ENCODE measurements around the gene VIPR1.
"Not testable (repeated sequence)": the region's sequence is repeated elsewhere in the genome, so short reads cannot be mapped to it uniquely, and the experiment has no call there.

VIPR1 gene

DNA sequence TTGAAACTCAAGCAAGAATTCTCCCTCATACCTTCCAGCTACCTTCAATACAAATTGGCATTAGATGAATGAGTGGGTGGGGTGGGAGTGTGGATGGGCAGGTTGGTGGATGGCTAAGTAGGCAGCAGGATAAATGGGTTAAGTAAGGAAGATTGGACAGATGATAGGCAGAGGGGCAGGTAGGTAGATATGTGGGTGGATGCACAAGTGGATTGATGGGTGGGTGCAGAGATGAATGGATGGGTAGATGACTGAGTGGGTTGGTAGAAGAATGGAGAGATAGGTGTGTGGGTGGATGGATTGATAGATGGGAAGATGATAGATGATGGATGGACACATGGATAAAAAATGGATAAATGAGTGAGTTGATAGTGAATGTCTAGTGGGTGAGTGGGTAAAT is 27.6 kb downstream of the VIPR1 start:
- in situ Hi-C loops (cut with MboI; ENCODE audit: low sequenced_read_pairs): loop anchor here (25.0 kb wide), 1 partner anchor 293 kb away; no protein-coding TSS in a partner anchor

DNA sequence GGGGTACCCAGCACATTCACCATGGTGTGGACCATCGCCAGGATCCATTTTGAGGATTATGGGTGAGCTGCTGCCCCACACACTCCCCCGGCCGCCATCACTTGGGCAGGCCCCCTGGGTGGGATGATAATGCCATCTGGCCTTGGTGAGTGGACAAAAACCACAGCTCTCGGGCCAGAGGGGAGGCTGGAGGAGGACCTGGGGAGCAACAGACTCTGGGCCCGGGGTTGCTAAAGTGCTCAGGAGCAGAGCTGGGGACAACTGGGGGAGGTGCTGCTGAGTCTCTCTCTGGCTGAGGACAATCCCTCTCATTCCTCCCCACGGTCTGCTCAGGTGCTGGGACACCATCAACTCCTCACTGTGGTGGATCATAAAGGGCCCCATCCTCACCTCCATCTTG is 29.0 kb downstream of the VIPR1 start:
- in situ Hi-C loops (cut with MboI; ENCODE audit: low sequenced_read_pairs): loop anchor here (25.0 kb wide), 1 partner anchor 294 kb away; no protein-coding TSS in a partner anchor

- in situ Hi-C loops (cut with MboI; ENCODE audit: low sequenced_read_pairs): loop anchor here (25.0 kb wide), 1 partner anchor 295 kb away; no protein-coding TSS in a partner anchor
Observed at GRCh38 chr3:42532229-42532628, 29.8 kb downstream of the VIPR1 start.

DNA sequence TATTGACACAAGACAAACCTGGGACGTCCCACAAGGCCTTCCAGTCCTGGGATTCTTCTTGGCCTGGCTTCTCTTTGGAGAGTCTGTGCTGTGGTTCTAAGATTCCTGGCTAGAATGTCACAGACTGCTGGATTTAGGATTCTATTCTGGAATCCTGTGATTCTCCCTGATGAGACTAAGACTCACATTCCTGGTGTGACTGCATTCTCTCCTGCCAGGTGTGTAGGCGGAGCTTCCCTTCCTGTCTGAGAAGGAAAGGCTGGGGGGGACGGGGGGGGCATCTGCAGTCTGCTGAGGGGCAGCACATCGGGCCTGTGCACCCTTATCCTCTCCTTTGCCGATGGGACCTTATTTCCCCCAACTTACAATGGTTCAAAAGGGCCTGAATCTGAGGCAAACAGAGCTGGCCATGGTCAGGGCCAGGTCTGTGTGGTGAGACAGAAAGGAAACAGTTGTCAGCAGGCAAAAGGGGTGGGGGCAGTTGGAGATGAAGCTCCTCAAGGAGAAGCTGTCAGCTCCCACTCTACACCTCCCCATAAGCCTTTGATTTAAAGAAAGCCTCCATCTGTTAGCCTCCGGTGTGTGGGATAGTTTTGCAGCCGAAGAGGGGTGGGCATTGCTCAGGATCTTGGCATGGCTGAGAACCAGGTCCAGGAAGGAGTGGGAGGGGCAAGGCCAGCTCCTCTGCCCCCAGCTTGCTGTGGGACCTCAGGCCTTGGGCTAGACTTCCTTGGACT is 30.9 kb downstream of the VIPR1 start:
- in situ Hi-C loops (cut with MboI; ENCODE audit: low sequenced_read_pairs): loop anchor here (25.0 kb wide), 1 partner anchor 296 kb away; no protein-coding TSS in a partner anchor

DNA sequence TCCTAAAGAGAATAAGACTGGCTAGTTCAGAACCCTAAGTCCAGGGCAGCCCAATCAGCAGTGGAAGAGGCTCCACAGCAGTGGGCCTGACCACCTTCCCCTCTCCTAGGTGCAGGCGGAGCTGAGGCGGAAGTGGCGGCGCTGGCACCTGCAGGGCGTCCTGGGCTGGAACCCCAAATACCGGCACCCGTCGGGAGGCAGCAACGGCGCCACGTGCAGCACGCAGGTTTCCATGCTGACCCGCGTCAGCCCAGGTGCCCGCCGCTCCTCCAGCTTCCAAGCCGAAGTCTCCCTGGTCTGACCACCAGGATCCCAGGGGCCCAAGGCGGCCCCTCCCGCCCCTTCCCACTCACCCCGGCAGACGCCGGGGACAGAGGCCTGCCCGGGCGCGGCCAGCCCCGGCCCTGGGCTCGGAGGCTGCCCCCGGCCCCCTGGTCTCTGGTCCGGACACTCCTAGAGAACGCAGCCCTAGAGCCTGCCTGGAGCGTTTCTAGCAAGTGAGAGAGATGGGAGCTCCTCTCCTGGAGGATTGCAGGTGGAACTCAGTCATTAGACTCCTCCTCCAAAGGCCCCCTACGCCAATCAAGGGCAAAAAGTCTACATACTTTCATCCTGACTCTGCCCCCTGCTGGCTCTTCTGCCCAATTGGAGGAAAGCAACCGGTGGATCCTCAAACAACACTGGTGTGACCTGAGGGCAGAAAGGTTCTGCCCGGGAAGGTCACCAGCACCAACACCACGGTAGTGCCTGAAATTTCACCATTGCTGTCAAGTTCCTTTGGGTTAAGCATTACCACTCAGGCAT is 33.7 kb downstream of the VIPR1 start:
- in situ Hi-C loops (cut with MboI; ENCODE audit: low sequenced_read_pairs): loop anchor here (25.0 kb wide), 1 partner anchor 299 kb away; no protein-coding TSS in a partner anchor

GRCh38 chr3:42537350-42537749 is 34.9 kb downstream of the VIPR1 start:
- in situ Hi-C loops (cut with MboI; ENCODE audit: low sequenced_read_pairs): loop anchor here (25.0 kb wide), 1 partner anchor 300 kb away; no protein-coding TSS in a partner anchor

DNA sequence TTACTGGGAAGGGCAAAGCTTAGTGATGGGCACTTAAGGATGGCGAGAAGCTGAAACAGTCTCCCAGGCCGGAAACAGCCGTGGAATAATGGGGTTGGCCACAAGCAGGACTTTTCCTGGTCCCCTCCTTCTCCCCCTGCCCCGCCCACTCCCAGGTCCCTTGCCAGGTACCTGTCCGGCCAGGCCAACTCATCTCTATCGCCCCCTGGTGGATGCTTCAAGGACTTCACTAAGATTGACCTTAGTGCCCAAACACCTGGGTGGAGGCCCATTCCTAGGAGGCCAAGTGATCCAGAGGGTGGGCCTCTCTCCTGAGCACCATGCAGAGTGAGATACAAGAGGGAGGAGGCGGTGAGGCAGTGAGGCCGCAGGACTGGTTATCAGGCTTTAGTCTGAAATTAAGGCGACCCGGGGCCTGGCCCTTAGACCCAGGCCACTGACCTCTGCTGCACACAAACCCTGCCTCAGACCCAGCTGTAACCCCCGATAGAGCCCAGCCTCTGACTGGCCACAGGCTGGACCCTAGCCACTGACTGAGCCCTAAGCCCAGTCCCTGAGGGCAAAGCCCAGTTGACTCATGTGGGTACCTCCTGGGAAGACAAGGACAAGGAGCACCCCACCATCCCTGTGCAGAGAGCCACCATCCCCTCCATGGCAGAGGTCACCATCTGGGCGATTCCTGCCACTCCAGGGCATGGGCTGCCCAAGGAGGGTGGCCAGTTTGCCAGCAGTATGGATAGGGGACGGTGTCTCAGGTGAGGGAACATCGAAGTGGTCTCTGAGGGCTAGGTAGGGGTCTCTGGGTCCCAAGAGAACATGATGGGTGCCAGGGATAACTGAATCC is 37.6 kb downstream of the VIPR1 start:
- in situ Hi-C loops (cut with MboI; ENCODE audit: low sequenced_read_pairs): loop anchor here (25.0 kb wide), 1 partner anchor 303 kb away; no protein-coding TSS in a partner anchor

GRCh38 chr3:42541079-42541478 is 38.6 kb downstream of the VIPR1 start:
- in situ Hi-C loops (cut with MboI; ENCODE audit: low sequenced_read_pairs): loop anchor here (25.0 kb wide), 1 partner anchor 304 kb away; no protein-coding TSS in a partner anchor

DNA sequence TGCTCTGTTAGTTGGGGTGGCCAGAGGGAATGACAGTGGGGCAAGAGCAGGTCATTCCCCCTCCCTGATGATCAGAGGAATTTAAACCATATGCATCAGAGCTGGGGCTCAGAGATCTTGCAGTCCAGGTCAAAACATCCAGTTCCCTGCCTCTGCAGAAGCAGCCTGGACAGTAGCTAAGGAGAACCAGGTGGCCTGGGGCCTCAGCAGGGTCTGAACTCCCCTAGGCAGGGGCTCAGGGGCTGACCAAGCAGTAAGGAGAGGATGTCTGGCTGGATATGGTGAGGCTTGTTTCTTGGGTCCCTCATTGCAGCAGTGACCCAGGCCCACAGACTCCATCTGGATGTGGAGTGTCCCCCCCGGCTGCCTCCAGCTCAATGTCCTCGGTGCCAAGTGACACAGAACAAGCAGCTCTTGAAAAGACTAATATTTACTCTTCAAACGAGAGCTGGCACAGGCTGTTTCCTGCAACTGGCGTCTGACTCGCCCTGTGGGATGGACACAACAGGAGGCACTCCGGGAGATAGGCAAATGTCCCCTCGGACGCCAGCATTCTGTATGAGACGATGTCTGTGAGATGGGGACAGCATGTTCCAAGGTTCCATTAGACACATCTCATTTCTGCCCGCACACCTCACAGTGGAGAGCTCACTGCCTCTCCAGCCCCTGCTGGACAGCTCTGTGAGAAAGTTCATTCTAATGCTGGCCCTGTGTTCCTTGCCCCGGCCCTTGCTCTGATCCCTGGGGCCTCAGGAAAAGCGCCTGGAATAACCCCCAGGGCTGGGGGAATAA is 42.2 kb downstream of the VIPR1 start:
- in situ Hi-C loops (cut with MboI; ENCODE audit: low sequenced_read_pairs): loop anchor here (25.0 kb wide), 1 partner anchor 307 kb away; no protein-coding TSS in a partner anchor

DNA sequence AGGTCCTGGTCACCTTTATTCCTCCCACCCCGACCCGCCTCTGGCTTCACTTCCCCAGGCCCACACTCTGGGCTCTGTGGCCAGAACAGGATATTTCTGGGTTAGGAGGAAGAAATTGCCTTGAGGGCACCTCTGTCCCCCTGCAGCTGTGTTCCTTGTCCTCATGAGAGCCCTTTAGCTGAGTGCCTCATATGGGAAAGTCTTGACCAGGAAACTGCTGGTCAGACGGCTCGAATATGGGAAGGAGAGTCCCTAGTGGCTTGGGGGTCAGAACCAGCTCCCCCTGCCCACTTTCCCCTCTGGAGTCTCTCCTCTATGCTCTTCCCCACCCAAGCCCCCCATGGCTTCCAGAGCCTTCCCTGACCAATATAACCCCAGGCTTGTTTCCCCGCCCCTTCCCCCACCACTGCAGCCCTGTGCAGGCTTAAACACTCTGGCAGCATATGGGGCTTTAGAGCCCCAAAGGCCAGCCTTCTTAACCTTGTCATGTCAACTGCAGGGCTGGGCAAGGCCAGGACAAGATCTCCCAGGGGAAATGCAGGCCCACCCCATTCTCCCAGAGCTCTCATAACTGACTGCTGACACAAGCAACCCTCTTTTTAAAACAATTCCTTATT is 42.9 kb downstream of the VIPR1 start:
- in situ Hi-C loops (cut with MboI; ENCODE audit: low sequenced_read_pairs): loop anchor here (25.0 kb wide), 1 partner anchor 308 kb away; no protein-coding TSS in a partner anchor

GRCh38 chr3:42546691-42547213 is 44.3 kb downstream of the VIPR1 start:
- in situ Hi-C loops (cut with MboI; ENCODE audit: low sequenced_read_pairs): loop anchor here (25.0 kb wide), 1 partner anchor 309 kb away; no protein-coding TSS in a partner anchor

GRCh38 chr3:42547401-42547945 is 45.0 kb downstream of the VIPR1 start:
- in situ Hi-C loops (cut with MboI; ENCODE audit: low sequenced_read_pairs): loop anchor here (25.0 kb wide), 1 partner anchor 310 kb away; no protein-coding TSS in a partner anchor

DNA sequence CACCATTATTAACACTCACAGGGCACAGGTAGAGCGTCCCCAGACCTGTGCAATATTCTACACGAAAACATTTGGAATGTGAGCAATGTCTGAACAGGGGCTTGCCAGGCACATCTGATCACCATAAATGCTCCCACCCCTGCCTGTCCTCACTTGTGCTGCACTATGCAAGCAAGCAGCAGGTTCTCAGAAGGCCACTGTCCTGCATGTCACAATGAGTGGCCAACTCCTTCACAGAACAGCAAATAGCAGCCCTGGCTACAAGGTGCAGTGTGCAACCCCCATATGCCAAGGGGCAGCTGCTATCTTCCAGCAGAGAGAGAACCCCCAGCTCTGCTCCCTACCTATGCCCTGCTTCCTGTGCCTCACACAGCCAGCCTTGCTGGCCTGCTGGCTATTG is 46.7 kb downstream of the VIPR1 start:
- in situ Hi-C loops (cut with MboI; ENCODE audit: low sequenced_read_pairs): loop anchor here (25.0 kb wide), 1 partner anchor 312 kb away; no protein-coding TSS in a partner anchor

DNA sequence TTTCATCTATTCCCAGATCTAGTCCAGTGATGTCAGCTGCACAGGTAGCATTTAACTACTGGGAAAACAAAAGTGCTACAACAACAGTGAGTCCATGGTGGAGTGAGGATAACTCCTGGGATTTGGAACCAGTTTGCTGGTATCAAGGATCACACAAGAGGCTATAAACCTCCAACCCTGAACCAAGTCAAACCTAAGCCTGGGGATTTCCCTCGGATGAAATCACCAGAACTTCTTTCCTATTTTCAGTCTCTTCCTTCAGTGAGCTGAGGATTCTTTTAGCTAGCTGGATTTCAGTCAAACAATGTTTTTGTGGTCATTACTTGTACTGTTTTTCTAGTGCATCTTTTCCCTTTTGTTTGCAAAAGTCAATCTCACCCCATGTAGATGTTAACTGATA is 47.8 kb downstream of the VIPR1 start:
- in situ Hi-C loops (cut with MboI; ENCODE audit: low sequenced_read_pairs): no loop called here

- in situ Hi-C loops (cut with MboI; ENCODE audit: low sequenced_read_pairs): no loop called here
Observed at GRCh38 chr3:42552830-42553229, 50.4 kb downstream of the VIPR1 start.

- in situ Hi-C loops (cut with MboI; ENCODE audit: low sequenced_read_pairs): no loop called here
Observed at GRCh38 chr3:42556089-42556632, 53.7 kb downstream of the VIPR1 start.

DNA sequence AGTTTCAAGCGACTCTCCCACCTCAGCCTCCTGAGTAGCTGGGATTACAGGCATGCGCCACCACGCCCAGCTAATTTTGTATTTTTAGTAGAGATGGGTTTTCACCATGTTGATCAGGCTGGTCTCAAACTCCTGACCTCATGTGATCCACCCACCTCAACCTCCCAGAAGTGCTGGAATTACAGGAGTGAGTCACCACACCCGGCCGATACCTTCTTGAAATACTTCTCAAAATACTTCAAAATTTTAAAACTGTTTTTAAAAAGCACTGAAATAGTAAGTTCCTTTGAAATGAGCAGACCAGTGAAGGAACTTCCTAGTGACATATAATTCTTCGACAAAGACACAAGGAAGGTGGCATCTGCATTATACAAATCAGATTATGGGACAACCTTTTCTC is 54.4 kb downstream of the VIPR1 start:
- in situ Hi-C loops (cut with MboI; ENCODE audit: low sequenced_read_pairs): not testable (repeated sequence)

GRCh38 chr3:42557854-42558253 is 55.4 kb downstream of the VIPR1 start:
- in situ Hi-C loops (cut with MboI; ENCODE audit: low sequenced_read_pairs): no loop called here

Measured in HL-60/S4 (cell line).